GM21526 (cell line): ENCODE results near the gene ZDHHC17.

Experiments used
- ATAC-seq: cut with Tn5 transposase; IDR thresholded peaks from one replicate; pipeline ENCODE4 v1.9.1; 2021; ENCODE audit warnings: moderate library complexity; ENCODE audit not compliant: unreplicated experiment, low FRiP score

The ZDHHC17 gene

DNA sequence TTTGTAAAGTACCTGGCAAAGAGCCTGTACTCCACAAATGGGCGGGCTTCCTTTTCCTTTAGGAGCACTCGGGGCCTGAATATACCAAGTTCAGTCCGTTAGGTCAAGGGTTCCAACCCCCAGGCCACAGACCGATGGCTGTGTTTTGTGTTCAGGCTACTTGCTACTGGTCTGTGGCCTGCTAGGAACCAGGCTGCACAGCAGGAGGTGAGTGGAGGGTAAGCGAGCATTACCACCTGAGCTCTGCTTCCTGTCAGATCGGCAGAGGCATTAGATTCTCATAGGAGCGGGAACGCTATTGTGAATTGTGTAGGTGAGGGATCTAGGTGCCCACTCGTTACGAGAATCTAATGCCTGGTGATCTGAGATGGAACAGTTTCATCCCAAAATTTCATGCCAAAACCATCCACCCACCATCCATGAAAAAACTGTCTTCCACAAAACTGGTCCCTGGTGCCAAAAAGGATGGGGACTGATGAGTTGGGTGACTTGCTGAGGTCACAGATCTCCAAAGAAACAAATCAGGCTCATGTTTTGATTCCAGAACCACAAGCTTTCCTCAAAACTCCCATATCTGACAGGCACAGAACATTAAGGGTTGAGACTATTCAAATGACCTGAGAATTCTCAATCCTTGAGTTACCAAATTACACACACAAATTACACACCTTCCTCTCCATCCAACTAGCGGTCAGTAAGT is 110.7 kb downstream of the ZDHHC17 start:
- no peak for ATAC-seq

GRCh38 chr12:76876696-76877229 is 112.8 kb downstream of the ZDHHC17 start:
- ATAC-seq, result no peak

GRCh38 chr12:76878099-76878898 is 114.4 kb downstream of the ZDHHC17 start:
- ATAC-seq, result peak; percentile 43

GRCh38 chr12:76878899-76879709 is 115.2 kb downstream of the ZDHHC17 start, which contains the start of gene CSRP2:
TSS of gene CSRP2 (minus strand) at chr12:76879019. CDS start at chr12:76866260, 12,759 bp downstream.
- ATAC-seq, result peak; percentile 92

GRCh38 chr12:76879710-76880518 is 116.0 kb downstream of the ZDHHC17 start:
- no peak for ATAC-seq

- ATAC-seq, result no peak
These were observed 116.7 kb downstream of the ZDHHC17 start for GRCh38 chr12:76880519-76881023.

- no peak for ATAC-seq
These were observed 117.2 kb downstream of the ZDHHC17 start for GRCh38 chr12:76881142-76881541.

DNA sequence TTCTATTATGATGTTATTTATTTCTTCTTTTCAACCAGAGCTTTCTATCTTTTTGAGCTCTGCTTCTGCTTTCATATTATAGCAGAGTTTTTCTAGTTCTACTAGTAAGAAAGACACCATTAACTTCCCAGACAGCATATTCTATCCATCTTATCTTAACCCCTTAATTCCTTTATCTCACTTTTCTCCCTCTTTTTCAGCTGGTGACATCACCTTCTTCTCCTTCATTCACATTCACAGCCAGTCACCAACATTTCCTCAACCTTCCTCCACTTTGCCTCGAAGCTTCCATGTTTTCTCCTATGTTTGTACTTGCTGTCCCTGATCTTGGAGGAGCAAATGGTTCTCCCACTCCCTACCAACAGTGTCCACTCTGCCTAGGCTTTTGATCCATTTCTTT is 118.5 kb downstream of the ZDHHC17 start:
- ATAC-seq, result no peak

- no peak for ATAC-seq
These were observed 119.2 kb downstream of the ZDHHC17 start for GRCh38 chr12:76883151-76883550.

DNA sequence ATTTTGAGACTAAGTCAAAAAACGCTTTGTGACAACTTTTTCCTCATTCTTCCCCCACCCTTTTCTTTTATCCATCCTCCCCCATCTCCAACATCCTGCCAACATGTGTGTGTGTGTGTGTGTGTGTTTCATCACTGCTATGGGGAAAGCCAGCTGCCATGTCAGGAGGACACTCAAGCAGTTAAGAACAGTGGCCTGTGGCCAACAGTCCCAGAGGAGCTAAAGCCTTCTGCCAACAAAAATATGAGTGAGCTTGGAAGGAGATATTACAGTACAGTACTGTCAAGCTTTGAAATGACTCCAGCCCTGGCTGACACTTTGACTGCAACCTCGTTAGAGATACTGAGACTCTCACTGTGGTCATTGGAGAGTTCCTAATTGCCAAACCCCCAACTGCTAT is 119.9 kb downstream of the ZDHHC17 start:
- ATAC-seq, result no peak

DNA sequence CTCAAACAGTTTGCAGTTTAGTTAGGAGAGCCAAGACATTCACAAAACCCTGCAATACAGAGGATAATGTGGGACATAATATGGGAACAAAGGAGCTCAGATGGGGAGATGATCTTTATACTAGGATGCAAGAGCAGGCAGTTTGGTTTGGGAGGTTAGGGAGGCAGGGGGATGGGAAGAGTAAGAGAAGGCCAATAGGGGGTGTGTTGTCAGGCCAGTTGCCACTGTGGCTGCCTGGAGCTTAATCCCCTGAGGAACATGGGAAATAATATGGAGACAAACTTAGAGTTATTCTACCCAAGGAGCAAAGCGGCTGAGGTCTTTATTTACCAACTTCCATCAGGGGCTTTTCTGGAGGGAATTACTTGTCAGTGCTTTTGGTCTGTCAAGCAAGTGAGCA is 124.9 kb downstream of the ZDHHC17 start:
- ATAC-seq, result no peak

DNA sequence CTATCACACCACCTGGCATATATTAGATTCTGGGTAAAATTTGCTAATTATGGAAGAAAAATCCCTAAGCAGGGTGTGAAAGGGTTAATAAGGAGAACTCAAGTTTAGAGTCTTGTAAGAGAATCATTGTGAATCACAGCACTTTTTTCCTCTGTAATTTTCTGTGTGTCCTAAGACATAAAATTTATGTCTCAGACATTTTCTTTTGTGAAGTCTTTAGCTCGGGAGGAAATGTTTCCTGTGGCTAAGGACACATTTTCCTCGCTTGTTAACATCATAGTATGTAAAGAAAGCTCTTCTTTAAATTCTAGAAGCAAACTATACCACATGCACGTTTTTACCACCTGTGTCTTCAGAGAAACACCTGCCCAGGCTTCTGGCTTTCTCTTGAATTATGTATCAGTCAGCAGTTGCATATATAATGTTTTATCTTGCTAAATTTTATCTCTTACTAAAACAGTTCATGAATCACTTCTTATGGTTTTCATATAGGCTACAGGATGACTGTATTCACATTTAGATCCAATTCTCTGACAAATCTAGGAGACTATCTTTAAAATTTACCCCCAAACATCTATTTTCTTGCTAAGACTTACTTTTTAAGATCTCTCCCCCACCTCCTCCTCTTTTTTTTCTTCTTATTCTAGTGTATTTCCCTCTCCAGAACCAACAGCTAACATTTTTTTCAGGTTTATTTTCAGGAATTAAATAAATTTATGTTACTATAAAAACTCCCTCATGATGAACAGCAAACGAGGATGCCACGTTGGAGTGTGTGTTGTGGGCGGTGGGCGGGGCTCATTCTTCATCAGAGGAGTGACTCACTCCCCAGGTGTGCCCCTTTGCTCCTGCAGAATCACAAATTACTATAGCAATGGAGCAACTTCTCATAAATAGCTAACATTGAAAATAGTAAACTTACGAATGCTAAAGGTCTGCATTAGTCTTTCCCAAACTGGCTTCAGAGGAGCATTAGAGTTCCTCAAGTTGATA is 126.5 kb downstream of the ZDHHC17 start:
- ATAC-seq, result no peak

GRCh38 chr12:76891609-76892008 is 127.7 kb downstream of the ZDHHC17 start:
- ATAC-seq, result no peak

- ATAC-seq, result no peak
These were observed 131.9 kb downstream of the ZDHHC17 start for GRCh38 chr12:76895796-76896195.

- no peak for ATAC-seq
These were observed 132.4 kb downstream of the ZDHHC17 start for GRCh38 chr12:76896274-76896673.

DNA sequence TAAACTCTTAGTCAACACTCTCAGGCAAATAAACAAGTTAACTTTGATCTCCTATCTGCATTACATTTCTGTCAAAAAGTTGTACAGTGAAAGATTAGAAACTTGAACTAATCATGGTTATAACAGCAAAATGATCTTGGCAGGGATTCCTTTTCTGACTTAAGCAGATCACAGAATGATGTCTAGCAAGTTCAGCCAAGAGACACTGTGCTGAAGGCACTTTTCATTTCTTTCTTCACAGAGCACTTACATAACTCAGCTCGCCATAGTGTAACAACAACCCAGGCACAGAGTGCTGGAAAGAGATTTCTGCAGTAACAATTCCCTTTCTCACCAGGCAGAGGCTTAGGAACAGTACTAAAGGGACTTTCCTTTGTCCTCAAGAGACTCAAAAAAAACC is 134.5 kb downstream of the ZDHHC17 start:
- ATAC-seq, result no peak

DNA sequence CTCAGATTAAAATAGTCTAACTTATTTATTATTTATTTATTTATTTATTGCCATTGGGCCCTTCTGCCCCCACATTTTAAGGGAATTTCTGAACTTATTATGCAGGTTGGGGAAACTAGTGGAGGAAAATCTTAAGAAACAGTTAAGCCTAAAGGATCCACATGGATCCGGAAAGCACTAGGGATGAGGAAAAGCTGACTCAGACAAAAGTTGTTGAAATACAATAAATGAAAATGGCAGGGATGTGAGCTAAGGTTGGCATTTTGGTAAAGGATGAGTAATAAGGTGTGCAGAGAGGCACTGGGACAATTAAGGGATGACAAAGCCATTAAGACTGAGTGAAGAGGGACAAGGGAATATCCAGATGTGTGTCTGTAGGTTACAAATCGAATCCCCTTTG is 135.6 kb downstream of the ZDHHC17 start:
- ATAC-seq, result no peak

- no peak for ATAC-seq
These were observed 137.9 kb downstream of the ZDHHC17 start for GRCh38 chr12:76901628-76902380.
